Brain microvascular endothelial cell (primary cell): ENCODE results near the gene MCC.

Experiments used
- DNase-seq: peaks from one replicate; pipeline ENCODE4 v3.0.0-alpha.2; 2020
- H3K27ac ChIP-seq: fragments of 250-450 bp; sonication (Bioruptor Pico); 2 replicates; pipeline ENCODE4 v1.5.1; 2020; ENCODE audit warnings: mild to moderate bottlenecking, moderate library complexity
- H3K27me3 ChIP-seq: fragments of 250-450 bp; sonication (Bioruptor Pico); replicated peaks from 2 replicates; pipeline ENCODE4 v1.5.1; 2020; ENCODE audit warnings: mild to moderate bottlenecking
- H3K36me3 ChIP-seq: fragments of 250-450 bp; sonication (Bioruptor Pico); replicated peaks from 2 replicates; pipeline ENCODE4 v1.5.1; 2020; ENCODE audit warnings: mild to moderate bottlenecking
- H3K4me3 ChIP-seq: 2 replicates; pipeline ENCODE4 v1.5.1; 2011; ENCODE audit warnings: low read depth, mild to moderate bottlenecking, control low read depth, low read length, moderate library complexity
- CTCF ChIP-seq: IDR thresholded peaks from 2 replicates; pipeline ENCODE4 v1.5.1; 2011; ENCODE audit warnings: low read depth, mild to moderate bottlenecking, moderate library complexity, low read length, control low read depth, inconsistent platforms; ENCODE audit errors: missing control alignments
- in situ Hi-C: cut with HindIII; loops from 2 replicates; pipeline ENCODE4 v1.10.0; 2017; ENCODE audit warnings: low sequenced_read_pairs, low pct_ligation_motif_present

The MCC gene

GRCh38 chr5:113347572-113347971 lies 140.7 kb downstream of the MCC start:
- Histone ChIP-seq H3K36me3 (no peaks in the 10 kb centered on the region), H3K4me3 (no peak overlapping the region), H3K27ac (no peak overlapping the region), H3K27me3 (no peaks in the 10 kb centered on the region)
- in situ Hi-C loops = loop anchor here (25.0 kb wide), 1 partner anchor 165 kb away; the partner anchor contains the start of gene YTHDC2
- no peak for DNase-seq
- no peak for TF ChIP-seq CTCF

- in situ Hi-C loops = loop anchor here (25.0 kb wide), 1 partner anchor 167 kb away; the partner anchor contains the start of gene YTHDC2
- DNase-seq = no peak
- Histone ChIP-seq H3K36me3 (no peaks in the 10 kb centered on the region), H3K4me3 (no peak overlapping the region), H3K27ac (no peak overlapping the region), H3K27me3 (no peaks in the 10 kb centered on the region)
- peak; percentile 42 for TF ChIP-seq CTCF
Measured at GRCh38 chr5:113344973-113345940, 143.0 kb downstream of the MCC start.

- in situ Hi-C loops = loop anchor here (25.0 kb wide), 1 partner anchor 169 kb away; the partner anchor contains the start of gene YTHDC2
Measured at GRCh38 chr5:113343343-113343742, 144.9 kb downstream of the MCC start.

GRCh38 chr5:113340537-113340936 lies 147.7 kb downstream of the MCC start:
- TF ChIP-seq CTCF = peak; percentile 21
- no peak for DNase-seq
- in situ Hi-C loops = loop anchor here (25.0 kb wide), 1 partner anchor 172 kb away; the partner anchor contains the start of gene YTHDC2
- Histone ChIP-seq H3K27me3 (no peaks in the 10 kb centered on the region), H3K36me3 (no peaks in the 10 kb centered on the region), H3K27ac (no peak overlapping the region), H3K4me3 (no peak overlapping the region)

More at GRCh38 chr5:113343343-113343742, 144.9 kb downstream of the MCC start:
- no peak overlapping the region for H3K27ac ChIP-seq
- H3K4me3 ChIP-seq = no peak overlapping the region
- no peak for TF ChIP-seq CTCF
- peak; percentile 66 for DNase-seq
- no peaks in the 10 kb centered on the region for H3K36me3 ChIP-seq
- H3K27me3 ChIP-seq = no peaks in the 10 kb centered on the region

GRCh38 chr5:113338628-113339027 lies 149.6 kb downstream of the MCC start:
- in situ Hi-C loops = loop anchor here (25.0 kb wide), 1 partner anchor 174 kb away; the partner anchor contains the start of gene YTHDC2
- no peak for DNase-seq
- Histone ChIP-seq H3K36me3 (no peaks in the 10 kb centered on the region), H3K27ac (no peak overlapping the region), H3K4me3 (no peak overlapping the region), H3K27me3 (no peaks in the 10 kb centered on the region)
- TF ChIP-seq CTCF = no peak
